ENCODE results near the gene ZFP36. TPM values are rescaled to one million over a fixed set of nuclear protein-coding genes. Genes with fewer than 3 reads are reported as not detected.

ZFP36 gene
- total RNA-seq, result 100 and 116 TPM in 2 replicates

GRCh38 chr19:39406656-39407409 lies at the start of gene ZFP36:
Gene ZFP36 (plus strand): TSS chr19:39406847. CDS start chr19:39406905, 58 bp downstream.

GRCh38 chr19:39390751-39391437 lies 15.8 kb upstream of the ZFP36 start, which contains the start of the genes MED29 and PAF1:
Gene MED29 (plus strand): TSS chr19:39391378. CDS start chr19:39391423, 45 bp downstream.
Gene PAF1 (minus strand): TSS chr19:39391106. CDS start chr19:39390864, 242 bp downstream.

GRCh38 chr19:39412100-39412866 lies 5.6 kb downstream of the ZFP36 start, which contains the start of gene PLEKHG2:
Gene PLEKHG2 (plus strand): TSS chr19:39412669. CDS start chr19:39414087, 1,418 bp downstream.

GRCh38 chr19:39435499-39436349 lies 29.1 kb downstream of the ZFP36 start, which contains the start of gene RPS16:
Gene RPS16 (minus strand): TSS chr19:39435949. CDS start chr19:39435895, 54 bp downstream.

GRCh38 chr19:39445196-39446111 lies 38.8 kb downstream of the ZFP36 start, which contains the start of gene SUPT5H:
Gene SUPT5H (plus strand): TSS chr19:39445582. CDS start chr19:39445891, 309 bp downstream.

Other genes with a start within 250 kb of the ZFP36 start
- gene NCCRP1, start 209.9 kb upstream of the ZFP36 start, total RNA-seq, result not detected in 2 replicates
- gene SYCN, start 202.6 kb upstream of the ZFP36 start, total RNA-seq, result not detected in 2 replicates
- not detected in 2 replicates for gene IFNL3, start 161.8 kb upstream of the ZFP36 start, total RNA-seq
- gene IFNL4, start 158.0 kb upstream of the ZFP36 start, total RNA-seq, result not detected in 2 replicates
- not detected in 2 replicates for gene IFNL2, start 138.5 kb upstream of the ZFP36 start, total RNA-seq
- not detected in 2 replicates for gene IFNL1, start 110.4 kb upstream of the ZFP36 start, total RNA-seq
- gene LRFN1, start 86.0 kb upstream of the ZFP36 start, total RNA-seq, result 0.34 and 0.82 TPM in 2 replicates
- 1.4 TPM in 1 of 2 replicates, not detected in the other for gene GMFG, start 70.8 kb upstream of the ZFP36 start, total RNA-seq
- 54.0 and 68.6 TPM in 2 replicates for gene SAMD4B, start 64.4 kb upstream of the ZFP36 start, total RNA-seq
- gene PAF1, start 15.7 kb upstream of the ZFP36 start, total RNA-seq, result 25.4 and 32.8 TPM in 2 replicates
- gene MED29, start 15.5 kb upstream of the ZFP36 start, total RNA-seq, result 23.7 and 33.6 TPM in 2 replicates
- 18.3 and 29.1 TPM in 2 replicates for gene PLEKHG2, start 5.8 kb downstream of the ZFP36 start, total RNA-seq
- 2,259 and 2,454 TPM in 2 replicates for gene RPS16, start 29.1 kb downstream of the ZFP36 start, total RNA-seq
- gene SUPT5H, start 38.7 kb downstream of the ZFP36 start, total RNA-seq, result 66.2 and 68.4 TPM in 2 replicates
- 49.8 and 59.7 TPM in 2 replicates for gene TIMM50, start 74.0 kb downstream of the ZFP36 start, total RNA-seq
- gene DLL3, start 92.1 kb downstream of the ZFP36 start, total RNA-seq, result 0.23 and 1.2 TPM in 2 replicates
- not detected in 2 replicates for gene SELENOV, start 108.3 kb downstream of the ZFP36 start, total RNA-seq
- gene EID2B, start 126.0 kb downstream of the ZFP36 start, total RNA-seq, result 1.0 and 2.2 TPM in 2 replicates
- gene EID2, start 133.3 kb downstream of the ZFP36 start, total RNA-seq, result 9.4 and 17.2 TPM in 2 replicates
- gene LGALS13, start 195.7 kb downstream of the ZFP36 start, total RNA-seq, result not detected in 2 replicates
- gene LGALS16, start 249.1 kb downstream of the ZFP36 start, total RNA-seq, result not detected in 2 replicates

Measured in pericardium fibroblast (primary cell).